OCI-LY3 (cell line): ENCODE measurements around the gene SIL1.

Experiments used
- CTCF ChIP-seq: fragments of 200-600, 300-600 bp; sonication (generic); IDR thresholded peaks from 2 replicates; pipeline ENCODE4 v1.5.1; 2014; ENCODE audit warnings: antibody characterized with exemption, low read length, low read depth
- EZH2phosphoT487 ChIP-seq: fragments of 200-600 bp; shearing (Covaris generic); IDR thresholded peaks from 2 replicates; pipeline ENCODE4 v1.6.1; 2018; ENCODE audit warnings: antibody characterized with exemption, mixed run types, low read depth

- TF ChIP-seq CTCF = no peak
- no peak for TF ChIP-seq EZH2phosphoT487
Observed at GRCh38 chr5:138979684-138980280, 218.4 kb downstream of the SIL1 start.
